NCI-H2196 (cell line): ENCODE results near the gene TBC1D26.
A peak's percentile ranks its signal among the peaks of the same experiment; 100 is the strongest.
"Not testable (repeated sequence)": the region's sequence is repeated elsewhere in the genome, so short reads cannot be mapped to it uniquely, and the experiment has no call there.

Experiments
- DNase-seq: peaks from one replicate; lab custom pipeline; 2025; ENCODE audit not compliant: unreplicated experiment; lab: John Stamatoyannopoulos, UW

The TBC1D26 gene

GRCh38 chr17:15742921-15743320 lies 10.8 kb downstream of the TBC1D26 start:
- DNase-seq: no peak

- DNase-seq: no peak
These were observed 12.1 kb downstream of the TBC1D26 start for GRCh38 chr17:15744074-15744676.

- DNase-seq: peak; percentile 6
These were observed 12.8 kb downstream of the TBC1D26 start for GRCh38 chr17:15744885-15745284.

DNA sequence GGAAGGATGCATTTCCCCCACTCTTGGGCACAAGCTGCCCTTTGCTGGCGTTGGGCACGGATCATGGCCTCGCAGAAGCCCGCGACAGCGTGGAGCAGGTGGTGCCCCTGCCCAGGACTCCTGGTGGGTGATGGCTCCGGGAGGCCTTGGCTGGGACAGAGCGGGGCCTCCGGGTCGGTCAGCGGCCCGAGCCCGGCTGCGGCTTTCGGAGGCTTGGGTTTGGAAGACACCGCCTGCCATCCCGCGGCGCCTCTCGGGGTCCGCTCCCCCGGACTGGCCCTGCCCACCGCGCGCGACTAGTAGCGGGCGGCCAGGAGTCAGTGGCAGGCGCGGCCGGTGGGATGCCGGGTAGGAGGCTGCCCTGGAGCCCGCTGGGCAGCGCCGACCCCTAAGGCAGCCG lies 17.3 kb downstream of the TBC1D26 start:
- DNase-seq: not testable (repeated sequence)

DNA sequence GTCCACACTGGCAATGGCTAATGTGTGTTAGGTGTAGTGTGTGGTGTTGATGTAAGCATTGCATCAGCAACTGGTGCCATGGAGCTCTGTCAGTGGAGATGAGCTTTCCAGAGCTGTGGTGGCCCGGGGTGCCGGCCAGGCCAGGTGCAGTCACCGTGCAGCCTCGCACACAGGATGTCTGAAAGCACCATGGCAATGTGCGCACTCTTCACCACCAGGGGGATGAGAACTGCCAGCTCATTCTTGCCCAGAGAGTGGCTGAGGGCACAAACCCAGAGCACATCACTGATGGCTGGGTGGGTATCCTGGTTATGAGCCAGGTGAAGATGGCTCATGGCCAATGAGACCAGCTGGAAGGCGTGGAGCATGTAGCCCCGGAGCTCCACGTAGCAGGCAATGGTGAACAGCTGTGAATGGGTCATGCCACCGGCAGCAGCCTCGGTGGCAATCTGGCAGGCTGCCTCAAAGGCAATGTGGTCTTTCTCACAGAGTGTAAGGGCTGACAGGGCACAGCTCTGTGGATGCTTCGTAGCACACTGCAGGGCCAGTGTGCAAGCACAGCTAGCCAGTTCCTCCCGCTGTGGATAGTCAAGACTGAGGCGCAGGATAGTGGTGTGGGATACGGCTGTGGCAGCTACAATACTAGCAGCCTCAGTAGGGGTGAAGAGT lies 36.9 kb downstream of the TBC1D26 start:
- not testable (repeated sequence) for DNase-seq

DNA sequence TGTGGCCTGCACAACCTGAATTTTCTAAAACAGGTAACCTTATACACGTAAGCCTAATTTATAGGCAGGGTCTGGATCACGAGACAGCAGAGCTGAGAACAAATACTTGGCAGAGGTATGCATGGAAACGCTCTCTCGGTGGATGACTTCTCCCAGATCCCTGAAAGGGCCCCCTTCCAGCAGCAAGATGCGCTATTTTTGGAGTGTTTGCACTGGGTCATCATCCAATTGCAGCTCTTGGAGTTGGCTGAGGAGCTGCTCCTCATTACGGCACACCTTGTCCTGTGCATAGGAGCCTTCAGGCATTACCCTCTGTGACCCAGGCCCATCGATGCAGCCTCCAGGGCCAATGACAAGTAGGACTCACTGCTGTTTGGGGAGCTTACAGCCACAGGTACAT lies 38.6 kb downstream of the TBC1D26 start:
- not testable (repeated sequence) for DNase-seq

- DNase-seq: no peak
These were observed 44.8 kb downstream of the TBC1D26 start for GRCh38 chr17:15776871-15777270.

DNA sequence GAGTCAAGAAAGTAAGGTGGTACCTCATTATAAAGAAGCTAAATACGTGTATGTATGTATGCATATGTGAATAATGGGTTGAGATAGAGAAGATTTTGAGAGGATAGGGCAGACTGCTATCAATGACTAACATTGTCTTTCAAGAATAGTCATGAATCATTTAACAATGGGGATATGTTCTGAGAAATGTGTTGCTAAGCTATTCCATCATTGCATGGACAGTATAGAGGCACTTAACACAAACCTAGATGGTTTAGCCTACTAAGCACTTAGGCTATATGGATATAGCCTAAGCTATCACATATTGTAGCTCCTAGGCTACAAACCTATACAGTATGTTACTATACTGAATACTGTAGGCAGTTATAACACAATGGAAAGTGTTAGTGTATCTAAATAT lies 45.2 kb downstream of the TBC1D26 start:
- no peak for DNase-seq

- DNase-seq: no peak
These were observed 45.6 kb downstream of the TBC1D26 start for GRCh38 chr17:15777717-15778116.

GRCh38 chr17:15779119-15779518 lies 47.0 kb downstream of the TBC1D26 start:
- no peak for DNase-seq

DNA sequence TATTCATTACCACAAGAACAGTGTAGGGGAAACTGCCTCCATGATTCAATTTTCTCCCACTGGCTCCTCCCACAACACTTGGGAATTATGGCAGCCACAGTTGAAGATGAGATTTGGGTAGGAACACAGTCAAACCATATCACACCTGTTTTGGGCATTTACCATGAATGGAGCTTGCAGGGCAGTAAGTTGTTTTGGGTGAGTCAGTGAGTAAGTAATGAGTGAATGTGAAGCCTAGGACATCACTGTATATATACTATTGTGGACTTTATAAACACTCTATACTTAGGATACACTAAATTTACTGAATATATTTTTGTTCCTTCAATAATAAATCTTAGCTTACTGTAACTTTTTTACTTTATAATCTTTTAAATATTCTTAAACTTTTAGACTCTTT lies 48.1 kb downstream of the TBC1D26 start:
- DNase-seq: no peak

GRCh38 chr17:15782866-15783265 lies 50.8 kb downstream of the TBC1D26 start:
- DNase-seq: no peak

GRCh38 chr17:15783461-15783860 lies 51.4 kb downstream of the TBC1D26 start:
- no peak for DNase-seq

GRCh38 chr17:15784351-15784750 lies 52.3 kb downstream of the TBC1D26 start:
- not testable (repeated sequence) for DNase-seq

GRCh38 chr17:15787363-15788075 lies 55.4 kb downstream of the TBC1D26 start:
- not testable (repeated sequence) for DNase-seq

GRCh38 chr17:15788365-15788764 lies 56.3 kb downstream of the TBC1D26 start:
- DNase-seq: not testable (repeated sequence)
